Activated CD4-positive, alpha-beta T cell treated with anti-CD3 and anti-CD28 coated beads, Interleukin-2, amount 10 ng/mL, durations not matched to agents 24 days and 14 days (primary cell): ENCODE data around the gene STOX1. TPM values are rescaled to one million over a fixed set of nuclear protein-coding genes. Genes with fewer than 3 reads are reported as not detected.
A peak's percentile ranks its signal among the peaks of the same experiment; 100 is the strongest.
"Not testable (repeated sequence)": the region's sequence is repeated elsewhere in the genome, so short reads cannot be mapped to it uniquely, and the experiment has no call there.

Experiments used
- DNase-seq: peaks from one replicate; pipeline ENCODE4 v3.0.0; 2022
- H3K27ac Mint-ChIP-seq: one replicate; pipeline ENCODE4 v1.8.0; 2022; ENCODE audit warnings: mild to moderate bottlenecking, mixed read lengths
- H3K27me3 Mint-ChIP-seq: one replicate; pipeline ENCODE4 v1.8.0; 2022; ENCODE audit warnings: mixed read lengths
- H3K36me3 Mint-ChIP-seq: one replicate; pipeline ENCODE4 v1.8.0; 2022; ENCODE audit warnings: low read depth, mild to moderate bottlenecking, mixed read lengths
- H3K4me1 Mint-ChIP-seq: one replicate; pipeline ENCODE4 v1.8.0; 2021; ENCODE audit warnings: mixed read lengths
- H3K4me3 Mint-ChIP-seq: one replicate; pipeline ENCODE4 v1.8.0; 2022; ENCODE audit warnings: mild to moderate bottlenecking, moderate library complexity, mixed read lengths
- H3K9me3 Mint-ChIP-seq: one replicate; pipeline ENCODE4 v1.8.0; 2021; ENCODE audit warnings: mixed read lengths
- intact Hi-C: fragments of 100-400 bp; cut with micrococcal nuclease; formaldehyde crosslinking; loops from one replicate; pipeline ENCODE4 v1.15.1; 2023
- total RNA-seq: library from RNA; stranded (reverse); gene quantifications from 2 replicates; pipeline ENCODE4 v1.2.3, GENCODE V29; 2022

STOX1 gene
- total RNA-seq, 1 donor from 2014 or later = 0.82 TPM

DNA sequence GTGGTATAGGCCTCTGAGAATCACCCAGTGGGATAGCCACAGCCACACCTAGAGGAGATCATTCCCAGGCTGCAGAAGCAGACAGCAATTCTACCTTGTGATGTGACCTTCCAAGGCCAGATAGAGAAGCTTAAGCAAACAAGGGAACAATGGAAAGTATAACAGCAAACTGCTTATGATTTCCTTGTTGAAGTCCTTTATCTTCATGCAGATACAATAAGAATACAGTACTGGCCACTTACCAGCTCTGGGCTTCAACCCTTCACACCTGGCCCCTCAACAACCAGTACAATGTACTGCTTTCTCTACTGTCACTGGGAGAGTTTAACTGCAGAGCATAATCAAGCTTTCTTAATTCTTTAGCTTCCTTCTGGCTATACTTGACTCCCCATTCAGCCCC is 51.2 kb downstream of the STOX1 start:
- DNase-seq = no peak
- Mint-ChIP-seq H3K9me3 (no peaks in the 10 kb centered on the region), H3K4me3 (no peak overlapping the region), H3K36me3 (no peaks in the 10 kb centered on the region), H3K27me3 (peaks cover 10% of the 10 kb centered on the region), H3K27ac (no peak overlapping the region), H3K4me1 (no peaks in the 10 kb centered on the region)
- intact Hi-C loops = no loop called here

DNA sequence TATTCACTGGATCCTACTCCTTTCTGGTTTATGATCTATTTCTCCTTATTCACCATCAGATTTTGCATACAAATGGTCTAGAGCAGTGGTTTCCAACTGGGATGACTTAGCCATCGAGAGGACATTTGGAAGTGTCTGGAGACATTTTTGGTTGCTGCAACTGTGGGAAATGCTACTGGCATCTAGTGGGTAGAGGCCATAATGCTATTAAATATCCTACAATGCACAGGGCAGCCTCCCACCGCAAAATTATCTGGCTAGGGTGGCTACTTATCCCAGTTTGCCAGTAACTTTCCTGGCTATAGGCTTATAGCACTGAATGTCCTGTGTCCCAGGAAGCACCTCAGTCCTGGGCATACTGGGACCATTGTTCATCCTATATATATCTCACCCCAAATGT is 52.3 kb downstream of the STOX1 start:
- Mint-ChIP-seq H3K9me3 (no peaks in the 10 kb centered on the region), H3K36me3 (no peaks in the 10 kb centered on the region), H3K27me3 (peaks cover 10% of the 10 kb centered on the region), H3K4me1 (no peaks in the 10 kb centered on the region), H3K27ac (no peak overlapping the region), H3K4me3 (no peak overlapping the region)
- DNase-seq = no peak
- intact Hi-C loops = no loop called here

DNA sequence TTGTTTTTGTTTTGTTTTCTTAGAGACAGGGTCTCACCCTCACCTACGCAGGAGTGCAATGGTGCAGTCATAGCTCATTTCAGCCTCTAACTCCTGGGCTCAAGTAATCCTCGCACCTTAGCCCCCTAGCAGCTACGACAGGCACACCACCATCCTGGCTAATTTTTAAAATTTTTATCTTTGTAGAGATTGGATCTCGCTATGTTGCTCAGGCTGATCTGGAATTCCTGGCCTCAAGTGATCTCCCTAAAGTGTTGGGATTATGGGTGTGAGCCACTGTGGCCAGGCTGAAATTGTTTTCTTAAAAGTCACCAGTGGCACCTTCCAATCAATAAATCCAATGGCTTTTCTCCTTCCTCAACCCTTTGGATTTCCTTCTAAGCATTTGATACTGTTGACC is 52.9 kb downstream of the STOX1 start:
- Mint-ChIP-seq H3K27ac (no peak overlapping the region), H3K4me1 (no peaks in the 10 kb centered on the region), H3K4me3 (no peak overlapping the region), H3K9me3 (no peaks in the 10 kb centered on the region), H3K27me3 (peaks cover 10% of the 10 kb centered on the region), H3K36me3 (no peaks in the 10 kb centered on the region)
- no peak for DNase-seq
- intact Hi-C loops = no loop called here

DNA sequence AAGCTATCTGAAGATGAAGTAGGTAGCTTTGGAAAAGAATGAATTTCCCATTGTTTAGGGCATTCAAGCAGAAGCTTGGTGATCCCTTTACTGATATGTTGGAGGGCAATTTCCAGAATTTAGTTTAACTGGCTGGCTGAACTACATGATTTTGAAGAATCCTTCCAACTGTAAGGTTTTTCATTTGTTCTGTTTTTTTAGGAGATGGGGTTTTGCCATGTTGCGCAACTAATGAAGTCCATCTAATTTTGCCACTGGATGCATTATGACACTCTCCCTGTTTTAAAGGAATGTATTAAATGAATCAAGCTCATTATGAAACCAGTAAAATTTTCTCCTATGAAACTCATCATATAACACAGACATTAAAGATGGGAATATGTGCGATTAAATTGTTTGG is 67.7 kb downstream of the STOX1 start:
- Mint-ChIP-seq H3K9me3 (no peaks in the 10 kb centered on the region), H3K27ac (no peak overlapping the region), H3K4me1 (peaks cover 7% of the 10 kb centered on the region), H3K27me3 (peaks cover 10% of the 10 kb centered on the region), H3K4me3 (no peak overlapping the region), H3K36me3 (no peaks in the 10 kb centered on the region)
- intact Hi-C loops = no loop called here
- no peak for DNase-seq

DNA sequence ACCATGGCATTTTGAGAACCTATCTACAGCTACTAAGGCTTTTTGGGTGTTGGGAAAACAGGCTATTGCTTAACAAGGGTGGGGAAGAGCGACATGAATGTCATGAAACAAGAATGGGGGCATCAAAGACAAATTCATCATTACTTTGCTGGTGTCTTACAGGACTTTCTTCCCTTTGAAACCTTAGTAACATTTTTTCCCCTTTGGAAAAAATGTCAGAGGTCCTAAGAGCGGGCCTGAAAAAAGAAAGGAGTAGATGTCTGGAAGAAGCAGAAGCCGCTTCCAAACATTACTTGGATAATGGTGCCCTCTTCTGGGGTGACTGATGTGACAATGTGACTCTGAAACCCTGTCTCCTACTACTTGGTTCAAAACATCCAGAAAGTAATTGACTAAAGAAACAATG is 70.0 kb downstream of the STOX1 start:
- H3K27ac Mint-ChIP-seq = peak overlapping the region; percentile 26
- peaks cover 17% of the 10 kb centered on the region for H3K4me1 Mint-ChIP-seq
- no peak overlapping the region for H3K4me3 Mint-ChIP-seq
- H3K36me3 Mint-ChIP-seq = peaks cover 10% of the 10 kb centered on the region
- peak; percentile 84 for DNase-seq
- H3K9me3 Mint-ChIP-seq = no peaks in the 10 kb centered on the region
- intact Hi-C loops = loop anchor here (2.0 kb wide), 1 partner anchor 105 kb away; no protein-coding TSS in a partner anchor
- peaks cover 10% of the 10 kb centered on the region for H3K27me3 Mint-ChIP-seq

DNA sequence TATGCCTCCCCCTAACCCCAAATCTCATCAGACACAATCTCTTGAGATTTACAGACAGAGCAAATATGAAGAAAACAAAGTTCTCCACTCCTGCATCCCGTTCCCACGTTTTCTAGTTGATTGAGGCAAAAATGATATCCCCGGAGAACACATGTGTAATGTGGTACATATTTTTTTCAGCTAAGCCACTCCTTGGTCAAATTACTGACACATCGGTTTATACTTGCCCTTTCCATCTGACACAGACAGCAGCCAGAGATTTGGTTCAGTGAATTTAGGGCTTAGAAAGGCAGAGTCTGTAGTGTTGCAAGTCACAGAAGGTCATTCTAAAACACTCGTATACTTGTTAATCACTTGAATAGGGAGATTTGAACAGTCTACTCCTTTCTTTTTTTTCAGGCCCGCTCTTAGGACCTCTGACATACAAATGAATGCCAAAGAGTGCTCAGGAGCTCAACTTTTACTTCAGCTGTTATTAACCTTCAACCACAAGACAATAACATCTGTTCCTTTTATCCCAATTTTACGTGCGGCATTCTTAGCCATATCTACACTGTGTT is 71.9 kb downstream of the STOX1 start:
- H3K4me3 Mint-ChIP-seq = no peak overlapping the region
- H3K36me3 Mint-ChIP-seq = peaks cover 19% of the 10 kb centered on the region
- H3K9me3 Mint-ChIP-seq = no peaks in the 10 kb centered on the region
- peaks cover 5% of the 10 kb centered on the region for H3K27me3 Mint-ChIP-seq
- peaks cover 30% of the 10 kb centered on the region for H3K4me1 Mint-ChIP-seq
- DNase-seq = no peak
- intact Hi-C loops = no loop called here
- H3K27ac Mint-ChIP-seq = peak overlapping the region; percentile 35

DNA sequence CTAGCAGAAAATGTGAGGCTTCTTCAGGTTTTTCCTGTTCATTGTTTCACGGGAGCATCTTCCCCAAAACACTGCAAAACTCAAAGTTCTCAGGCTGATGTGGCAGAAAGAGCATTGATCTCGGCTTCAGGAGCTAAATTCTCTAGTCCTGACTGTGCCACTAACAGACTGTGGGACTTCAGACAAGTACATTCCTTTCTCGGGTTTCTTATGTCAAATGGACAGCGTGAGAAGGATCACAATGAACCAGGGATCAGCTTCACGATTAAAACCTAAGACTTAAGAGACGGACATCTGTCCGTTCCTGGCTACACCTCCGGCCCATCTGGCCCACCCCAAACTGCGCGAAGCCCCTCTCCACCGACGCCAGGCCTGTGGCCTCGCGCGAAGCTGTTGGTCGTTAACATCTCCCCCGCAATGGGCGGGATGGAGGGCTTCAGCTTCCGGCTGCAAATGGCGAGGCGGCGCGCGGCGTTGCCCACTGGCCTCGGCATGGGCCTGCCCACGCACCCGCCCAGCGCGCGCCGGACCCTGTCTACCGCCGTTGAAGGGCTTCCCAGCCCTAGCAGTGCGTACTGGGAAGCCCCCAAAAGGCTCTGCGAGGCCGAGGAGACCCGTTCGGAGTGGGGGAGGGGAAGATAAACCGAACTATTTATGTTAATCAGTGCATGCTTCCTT is 73.2 kb downstream of the STOX1 start:
- Mint-ChIP-seq H3K9me3 (no peaks in the 10 kb centered on the region), H3K4me3 (peak overlapping the region; percentile 96), H3K36me3 (peaks cover 26% of the 10 kb centered on the region), H3K4me1 (peaks cover 35% of the 10 kb centered on the region), H3K27ac (peak overlapping the region; percentile 99), H3K27me3 (peaks cover 3% of the 10 kb centered on the region)
- intact Hi-C loops = loop anchor here (1.0 to 5.0 kb wide), 11 partner anchors 56 to 826 kb away; partner anchors contain the start of genes CCAR1, DDX21, HERC4 and HNRNPH3
- DNase-seq = no peak

DNA sequence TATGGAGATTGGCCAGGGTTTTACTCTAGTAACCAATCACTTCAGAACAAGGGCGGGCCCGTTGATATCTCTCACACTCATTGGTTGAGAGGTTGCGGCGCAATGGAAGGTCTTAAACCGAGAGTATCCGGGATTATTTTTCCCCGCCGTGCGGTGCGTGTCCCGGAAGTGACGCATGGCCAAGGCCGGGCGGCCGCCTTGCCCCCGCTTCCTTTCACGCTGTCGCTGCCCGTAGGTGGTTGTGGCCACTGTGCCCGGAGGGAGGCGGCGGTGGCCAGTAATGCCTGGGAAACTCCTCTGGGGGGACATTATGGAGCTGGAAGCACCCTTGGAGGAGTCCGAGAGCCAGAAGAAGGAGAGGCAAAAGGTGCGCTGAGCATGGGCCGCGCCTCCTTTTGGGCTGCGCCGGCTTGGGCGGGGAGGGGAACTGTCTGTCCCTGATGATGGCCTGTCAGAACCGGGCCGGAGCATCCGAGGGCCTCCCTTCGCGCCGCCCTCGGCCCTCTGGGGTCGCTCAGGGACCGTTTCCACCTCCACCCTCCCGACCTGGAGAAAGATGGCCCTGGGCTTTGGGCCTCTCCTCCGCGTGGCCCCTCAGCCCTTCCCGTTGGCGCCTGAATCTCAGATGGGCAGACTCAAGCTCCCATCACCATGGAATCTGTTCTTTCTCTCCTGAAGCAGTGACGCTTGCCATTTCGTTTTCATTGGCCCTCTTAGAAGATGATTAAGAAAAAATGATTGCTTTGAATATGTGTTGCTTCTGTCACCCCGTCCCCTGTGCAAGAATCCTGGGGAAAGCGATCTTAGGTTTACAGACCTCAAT is 74.0 kb downstream of the STOX1 start, which contains the start of gene DDX50:
Gene DDX50 (plus strand): TSS at position 211 of the 823 bp plus-strand sequence. CDS start 70 bp downstream, at position 281.
- intact Hi-C loops = loop anchor here (1.0 to 5.0 kb wide), 11 partner anchors 55 to 827 kb away; partner anchors contain the start of genes CCAR1, DDX21, HERC4 and HNRNPH3
- H3K27me3 Mint-ChIP-seq = peaks cover 3% of the 10 kb centered on the region
- no peaks in the 10 kb centered on the region for H3K9me3 Mint-ChIP-seq
- peak within 1 kb of the TSS; percentile 99 for H3K27ac Mint-ChIP-seq
- DNase-seq = peak; percentile 99
- H3K4me1 Mint-ChIP-seq = peaks cover 39% of the 10 kb centered on the region
- H3K4me3 Mint-ChIP-seq = peak within 1 kb of the TSS; percentile 96
- H3K36me3 Mint-ChIP-seq = peaks cover 29% of the 10 kb centered on the region

DNA sequence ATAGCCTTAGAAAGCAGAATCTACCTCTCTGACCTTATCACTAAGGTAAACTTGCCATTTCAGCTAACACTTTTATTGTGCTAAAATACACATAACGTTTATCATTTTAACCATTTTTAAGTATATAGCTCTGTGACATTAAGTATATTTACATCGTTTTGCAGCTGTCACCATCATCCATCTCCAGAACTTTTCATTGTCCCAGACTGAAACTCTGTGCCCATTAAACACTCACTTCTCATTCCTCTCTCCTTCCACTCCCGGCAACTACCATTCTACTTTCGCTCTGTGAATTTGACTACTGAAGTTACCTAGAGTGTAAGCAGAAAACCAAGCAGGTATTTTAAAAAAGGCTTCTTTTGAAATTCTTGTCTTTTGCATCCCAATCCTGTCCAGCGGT is 75.1 kb downstream of the STOX1 start:
- no peaks in the 10 kb centered on the region for H3K9me3 Mint-ChIP-seq
- peaks cover 39% of the 10 kb centered on the region for H3K36me3 Mint-ChIP-seq
- intact Hi-C loops = loop anchor here (5.0 kb wide), 2 partner anchors 220 to 570 kb away; partner anchors contain the start of genes HNRNPH3, PBLD and VPS26A
- H3K27me3 Mint-ChIP-seq = peaks cover 3% of the 10 kb centered on the region
- peak overlapping the region; percentile 96 for H3K4me3 Mint-ChIP-seq
- peak overlapping the region; percentile 68 for H3K27ac Mint-ChIP-seq
- DNase-seq = no peak
- H3K4me1 Mint-ChIP-seq = peaks cover 46% of the 10 kb centered on the region

DNA sequence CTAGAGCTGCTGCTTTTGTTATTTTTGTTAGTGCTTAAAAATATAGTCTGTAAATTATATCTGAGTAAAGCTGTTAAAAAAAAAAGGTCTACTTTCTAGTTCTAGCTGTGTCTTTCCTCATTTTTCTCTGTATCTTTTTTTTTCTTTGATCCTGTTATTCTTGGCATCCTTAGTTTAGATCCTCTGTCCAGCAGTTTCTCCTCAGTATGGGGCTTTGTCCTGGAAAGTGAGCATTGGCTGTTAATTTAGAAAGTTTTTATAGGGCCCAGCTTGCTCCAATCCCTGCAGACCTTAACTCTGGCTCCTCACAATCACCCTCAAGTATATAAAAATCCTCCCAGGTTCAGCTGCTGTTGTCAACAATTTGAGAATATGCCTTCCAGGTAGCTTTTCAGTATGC is 97.3 kb downstream of the STOX1 start:
- DNase-seq = no peak

DNA sequence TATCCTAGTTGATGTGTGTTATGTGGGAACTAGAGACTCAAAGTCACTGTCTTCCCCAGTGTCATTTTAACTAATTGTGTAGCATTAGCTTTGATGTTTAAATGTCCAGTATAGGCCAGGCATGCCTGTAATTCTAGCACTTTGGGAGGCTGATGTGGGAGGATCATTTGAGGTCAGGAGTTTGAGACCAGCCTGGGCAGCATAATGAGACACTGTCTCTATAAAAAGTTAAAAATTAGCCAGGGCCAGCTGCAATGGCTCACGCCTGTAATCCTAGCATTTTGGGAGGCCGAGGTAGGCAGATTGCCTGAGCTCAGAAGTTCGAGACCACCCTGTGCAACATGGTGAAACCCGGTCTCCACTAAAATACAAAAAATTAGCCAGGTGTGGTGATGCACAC is 98.2 kb downstream of the STOX1 start:
- intact Hi-C loops = no loop called here
- H3K27ac Mint-ChIP-seq = no peak overlapping the region
- DNase-seq = no peak
- no peak overlapping the region for H3K4me3 Mint-ChIP-seq
- peaks cover 40% of the 10 kb centered on the region for H3K36me3 Mint-ChIP-seq
- no peaks in the 10 kb centered on the region for H3K9me3 Mint-ChIP-seq
- no peaks in the 10 kb centered on the region for H3K27me3 Mint-ChIP-seq
- H3K4me1 Mint-ChIP-seq = peaks cover 7% of the 10 kb centered on the region

More for the DNA sequence above, 97.3 kb downstream of the STOX1 start:
- no peaks in the 10 kb centered on the region for H3K9me3 Mint-ChIP-seq
- H3K36me3 Mint-ChIP-seq = peaks cover 39% of the 10 kb centered on the region
- no peak overlapping the region for H3K4me3 Mint-ChIP-seq
- intact Hi-C loops = no loop called here
- H3K4me1 Mint-ChIP-seq = peaks cover 7% of the 10 kb centered on the region
- H3K27ac Mint-ChIP-seq = no peak overlapping the region
- no peaks in the 10 kb centered on the region for H3K27me3 Mint-ChIP-seq

DNA sequence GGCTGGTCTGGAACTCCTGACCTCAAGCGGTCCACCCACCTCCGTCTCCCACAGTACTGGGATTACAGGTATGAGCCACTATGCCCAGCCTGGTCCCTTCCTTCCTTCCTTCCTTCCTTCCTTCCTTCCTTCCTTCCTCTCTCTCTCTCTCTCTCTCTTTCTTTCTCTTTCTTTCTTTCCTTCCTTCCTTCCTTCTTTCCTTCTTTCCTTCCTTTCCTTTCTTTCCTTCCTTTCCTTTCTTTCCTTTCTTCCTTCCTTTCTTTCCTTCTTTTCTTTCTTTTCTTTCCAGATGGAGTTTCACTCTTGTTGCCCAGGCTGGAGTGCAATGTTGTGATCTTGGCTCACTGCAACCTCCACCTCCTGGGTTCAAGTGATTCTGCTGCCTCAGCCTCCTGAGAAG is 101.8 kb downstream of the STOX1 start:
- peaks cover 50% of the 10 kb centered on the region for H3K36me3 Mint-ChIP-seq
- H3K4me3 Mint-ChIP-seq, H3K9me3 Mint-ChIP-seq, H3K4me1 Mint-ChIP-seq, DNase-seq, H3K27me3 Mint-ChIP-seq, H3K27ac Mint-ChIP-seq, intact Hi-C loops: not testable (repeated sequence)

DNA sequence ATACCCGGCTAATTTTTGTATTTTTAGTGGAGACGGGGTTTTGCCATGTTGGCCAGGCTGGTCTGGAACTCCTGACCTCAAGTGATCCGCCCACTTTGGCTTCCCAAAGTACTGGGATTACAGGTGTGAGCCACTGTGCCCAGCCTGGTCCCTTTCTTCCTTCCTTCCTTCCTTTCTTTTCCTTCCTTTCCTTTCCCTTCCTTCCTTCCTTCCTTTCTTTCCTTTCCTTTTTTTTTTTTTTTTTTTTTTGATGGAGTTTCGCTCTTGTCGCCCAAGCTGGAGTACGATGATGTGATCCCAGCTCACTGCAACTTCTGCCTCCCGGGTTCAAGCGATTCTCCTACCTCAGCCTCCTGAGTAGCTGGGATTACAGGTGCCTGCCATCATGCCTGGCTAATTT is 102.6 kb downstream of the STOX1 start:
- H3K27ac Mint-ChIP-seq, H3K9me3 Mint-ChIP-seq, DNase-seq, H3K27me3 Mint-ChIP-seq, H3K4me1 Mint-ChIP-seq, H3K4me3 Mint-ChIP-seq, intact Hi-C loops: not testable (repeated sequence)
- peaks cover 47% of the 10 kb centered on the region for H3K36me3 Mint-ChIP-seq

DNA sequence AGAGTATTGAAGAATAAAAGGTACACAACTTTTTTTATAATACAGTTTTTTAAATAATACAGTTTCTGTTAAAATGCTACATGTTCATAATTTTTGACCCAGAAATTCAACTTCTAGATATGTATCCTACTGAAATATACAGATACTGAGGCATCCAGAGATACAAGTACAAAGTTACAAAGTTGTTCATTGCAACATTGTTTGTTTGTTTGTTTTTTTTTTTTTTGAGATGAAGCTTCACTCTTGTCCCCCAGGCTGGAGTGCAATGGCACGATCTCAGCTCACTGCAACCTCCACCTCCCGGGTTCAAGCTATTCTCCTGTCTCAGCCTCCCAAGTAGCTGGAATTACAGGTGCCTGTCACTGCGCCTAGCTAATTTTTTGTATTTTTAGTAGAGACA is 105.5 kb downstream of the STOX1 start:
- DNase-seq, H3K27me3 Mint-ChIP-seq, intact Hi-C loops, H3K4me3 Mint-ChIP-seq, H3K9me3 Mint-ChIP-seq, H3K27ac Mint-ChIP-seq, H3K4me1 Mint-ChIP-seq: not testable (repeated sequence)
- H3K36me3 Mint-ChIP-seq = peaks cover 52% of the 10 kb centered on the region
